ENCODE measurements around the gene EXOC3L2. TPM values are rescaled to one million over a fixed set of nuclear protein-coding genes. Genes with fewer than 3 reads are reported as not detected.

EXOC3L2 gene
- polyA plus RNA-seq, 3 donors, result not detected

DNA sequence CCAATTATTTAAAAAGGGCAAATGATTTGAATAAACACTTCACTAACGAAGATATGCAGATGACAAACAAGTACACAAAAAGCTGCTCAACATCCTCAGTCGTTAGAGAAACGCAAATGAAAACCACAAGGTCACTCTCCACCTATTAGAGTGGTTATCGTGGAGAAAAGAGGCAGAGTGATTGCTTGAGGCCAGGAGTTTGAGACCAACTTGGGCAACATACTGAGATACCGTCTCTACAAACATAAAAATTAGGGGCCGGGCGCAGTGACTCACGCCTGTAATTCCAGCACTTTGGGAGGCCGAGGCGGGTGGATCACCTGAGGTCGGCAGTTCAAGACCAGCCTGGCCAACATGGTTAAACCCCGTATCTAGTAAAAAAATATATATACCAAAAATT is 39.4 kb downstream of the EXOC3L2 start:
- H3K4me3 ChIP-seq (replicated peaks in 1 of 3; ENCODE audit: low read depth in 2 of 3, low read length in 3 of 3), result no peak overlapping the region
- Mint-ChIP-seq H3K4me1 (peaks cover 7% of the 10 kb centered on the region), H3K27me3 (ENCODE audit: low read depth in 3 of 3) (peaks cover 0 to 13% (median 9%) of the 10 kb centered on the region in 3 donors), H3K4me3 (no peak overlapping the region), H3K9me3 (peaks cover 0 to 2% (median 0%) of the 10 kb centered on the region in 7 donors), H3K27ac (no peak overlapping the region), H3K36me3 (no peaks in the 10 kb centered on the region)
- TF ChIP-seq, protein P1, sequence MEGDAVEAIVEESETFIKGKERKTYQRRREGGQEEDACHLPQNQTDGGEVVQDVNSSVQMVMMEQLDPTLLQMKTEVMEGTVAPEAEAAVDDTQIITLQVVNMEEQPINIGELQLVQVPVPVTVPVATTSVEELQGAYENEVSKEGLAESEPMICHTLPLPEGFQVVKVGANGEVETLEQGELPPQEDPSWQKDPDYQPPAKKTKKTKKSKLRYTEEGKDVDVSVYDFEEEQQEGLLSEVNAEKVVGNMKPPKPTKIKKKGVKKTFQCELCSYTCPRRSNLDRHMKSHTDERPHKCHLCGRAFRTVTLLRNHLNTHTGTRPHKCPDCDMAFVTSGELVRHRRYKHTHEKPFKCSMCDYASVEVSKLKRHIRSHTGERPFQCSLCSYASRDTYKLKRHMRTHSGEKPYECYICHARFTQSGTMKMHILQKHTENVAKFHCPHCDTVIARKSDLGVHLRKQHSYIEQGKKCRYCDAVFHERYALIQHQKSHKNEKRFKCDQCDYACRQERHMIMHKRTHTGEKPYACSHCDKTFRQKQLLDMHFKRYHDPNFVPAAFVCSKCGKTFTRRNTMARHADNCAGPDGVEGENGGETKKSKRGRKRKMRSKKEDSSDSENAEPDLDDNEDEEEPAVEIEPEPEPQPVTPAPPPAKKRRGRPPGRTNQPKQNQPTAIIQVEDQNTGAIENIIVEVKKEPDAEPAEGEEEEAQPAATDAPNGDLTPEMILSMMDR (IDR thresholded peaks at IDR 0.05), result no peak
- H3K4me1 ChIP-seq (ENCODE audit: control insufficient read depth in 1 of 2, insufficient read depth in 2 of 2, low read length in 2 of 2), result no peaks in the 10 kb centered on the region
- no peak overlapping the region for H2AFZ ChIP-seq (ENCODE audit: insufficient read depth, low read depth, low read length, poor library complexity, severe bottlenecking)
- H3K9me3 ChIP-seq (replicated peaks in 1 of 2; ENCODE audit: control insufficient read depth in 1 of 2, insufficient read depth in 1 of 2, low read length in 2 of 2), result no peaks in the 10 kb centered on the region
- WGBS (ENCODE audit: insufficient coverage), result 100% methylated on average over 1 of the region's 12 CpGs
- no peak for DNase-seq
- no peaks in the 10 kb centered on the region for H3K79me2 ChIP-seq (ENCODE audit: insufficient read depth, low read length)
- no peaks in the 10 kb centered on the region for H4K20me1 ChIP-seq (ENCODE audit: insufficient read depth, low read length)
- H3K9ac ChIP-seq (ENCODE audit: insufficient read depth, low read length, poor library complexity, severe bottlenecking), result no peak overlapping the region
- no peak overlapping the region for H3K27ac ChIP-seq (ENCODE audit: low read depth in 1 of 2, low read length in 2 of 2)
- intact Hi-C loops (cut with micrococcal nuclease), result no loop called here
- peaks cover 0 to 4% of the 10 kb centered on the region in 2 donors for H3K27me3 ChIP-seq (ENCODE audit: control insufficient read depth in 2 of 2, insufficient read depth in 2 of 2, low read length in 2 of 2)
- no peaks in the 10 kb centered on the region for H3K36me3 ChIP-seq (replicated peaks in 1 of 2; ENCODE audit: control insufficient read depth in 1 of 2, insufficient read depth in 2 of 2, low read length in 2 of 2)
- no peak overlapping the region for H3K4me2 ChIP-seq (replicated peaks; ENCODE audit: extremely low read depth, low read length, poor library complexity, severe bottlenecking)

DNA sequence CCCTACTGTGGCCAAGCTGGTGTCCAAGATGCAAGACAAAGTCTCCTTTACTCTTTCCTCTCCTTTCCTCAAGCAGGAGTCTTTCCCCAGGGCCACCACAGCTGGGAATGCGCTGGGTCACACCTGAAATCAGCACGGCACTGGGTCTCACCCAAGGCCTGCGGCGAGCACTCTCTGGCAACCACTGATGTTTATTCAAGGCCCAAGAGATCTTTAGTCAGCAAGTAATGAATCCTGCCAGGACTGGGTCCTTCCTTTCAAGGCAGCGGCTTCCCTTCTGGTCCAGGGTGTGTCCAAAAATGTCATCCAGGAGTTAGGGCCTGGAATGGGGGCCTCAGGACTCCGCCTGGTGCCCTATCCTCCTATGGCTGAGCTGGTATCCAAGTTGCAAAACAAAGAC is 42.6 kb downstream of the EXOC3L2 start:
- Mint-ChIP-seq H3K36me3 (no peaks in the 10 kb centered on the region), H3K27ac (no peak overlapping the region)

More for the DNA sequence above, 42.6 kb downstream of the EXOC3L2 start:
- peaks cover 0 to 10% (median 5%) of the 10 kb centered on the region in 3 donors for H3K27me3 Mint-ChIP-seq (ENCODE audit: low read depth in 3 of 3)
- Histone ChIP-seq H3K27me3 (ENCODE audit: control insufficient read depth in 2 of 2, insufficient read depth in 2 of 2, low read length in 2 of 2) (no peaks in the 10 kb centered on the region), H3K4me3 (replicated peaks in 1 of 3; ENCODE audit: low read depth in 2 of 3, low read length in 3 of 3) (no peak overlapping the region), H3K27ac (ENCODE audit: low read depth in 1 of 2, low read length in 2 of 2) (no peak overlapping the region), H3K9me3 (replicated peaks in 1 of 2; ENCODE audit: control insufficient read depth in 1 of 2, insufficient read depth in 1 of 2, low read length in 2 of 2) (no peaks in the 10 kb centered on the region), H3K4me1 (ENCODE audit: control insufficient read depth in 1 of 2, insufficient read depth in 2 of 2, low read length in 2 of 2) (no peaks in the 10 kb centered on the region), H4K20me1 (ENCODE audit: insufficient read depth, low read length) (no peaks in the 10 kb centered on the region), H3K36me3 (replicated peaks in 1 of 2; ENCODE audit: control insufficient read depth in 1 of 2, insufficient read depth in 2 of 2, low read length in 2 of 2) (no peaks in the 10 kb centered on the region), H3K79me2 (ENCODE audit: insufficient read depth, low read length) (no peaks in the 10 kb centered on the region), H3K9ac (ENCODE audit: insufficient read depth, low read length, poor library complexity, severe bottlenecking) (no peak overlapping the region), H3K4me2 (replicated peaks; ENCODE audit: extremely low read depth, low read length, poor library complexity, severe bottlenecking) (no peak overlapping the region), H2AFZ (ENCODE audit: insufficient read depth, low read depth, low read length, poor library complexity, severe bottlenecking) (no peak overlapping the region)
- no peak overlapping the region for H3K4me3 Mint-ChIP-seq
- 96% methylated on average over 6 of the region's 6 CpGs for WGBS (ENCODE audit: insufficient coverage)
- TF ChIP-seq, protein P1 (IDR thresholded peaks at IDR 0.05), result no peak
- intact Hi-C loops (cut with micrococcal nuclease), result no loop called here
- H3K9me3 Mint-ChIP-seq, result no peaks in the 10 kb centered on the region
- no peaks in the 10 kb centered on the region for H3K4me1 Mint-ChIP-seq
- no peak for DNase-seq

Measured in CD14-positive monocyte (primary cell).